OCI-LY7 (cell line): ENCODE results near the gene TMEM219. TPM values are rescaled to one million over a fixed set of nuclear protein-coding genes. Genes with fewer than 3 reads are reported as not detected.

Source experiments
- BruUV-seq: library from RNA; stranded (reverse); fragments of 400-500 nt; replicated peaks from 2 replicates; lab custom pipeline; 2021; lab: Mats Ljungman, UMichigan
- CTCF ChIA-PET: fragments of 300-600 bp; sonication (Branson Sonifier 250); formaldehyde crosslinking; loops from one replicate; lab custom pipeline; 2022; ENCODE audit warnings: antibody characterized with exemption; ENCODE audit not compliant: unreplicated experiment; lab: Charles Lee
- POLR2A ChIA-PET: fragments of 300-600 bp; sonication (Branson Sonifier 250); formaldehyde crosslinking; loops from one replicate; lab custom pipeline; 2022; ENCODE audit warnings: antibody characterized with exemption; lab: Charles Lee
- DNase-seq: peaks from one replicate; pipeline ENCODE4 v3.0.0-alpha.2; 2015; ENCODE audit warnings: low spot score
- H2AFZ ChIP-seq: fragments of 200-600 bp; sonication (generic), shearing (Covaris generic); 2 replicates; pipeline ENCODE4 v1.6.1; 2014; ENCODE audit warnings: mild to moderate bottlenecking, antibody characterized with exemption, low read length, moderate library complexity
- H3K27ac ChIP-seq: fragments of 200-600 bp; sonication (generic); 2 replicates; pipeline ENCODE4 v1.5.1; 2014; ENCODE audit warnings: mixed run types, low read depth, mild to moderate bottlenecking, moderate library complexity, low read length, inconsistent platforms; ENCODE audit not compliant: poor library complexity, severe bottlenecking
- H3K36me3 ChIP-seq: fragments of 200-600 bp; sonication (generic); 2 replicates; pipeline ENCODE4 v1.6.1; 2014; ENCODE audit warnings: mild to moderate bottlenecking, antibody characterized with exemption, low read length, moderate library complexity, mixed read lengths; ENCODE audit not compliant: insufficient read depth
- H3K4me1 ChIP-seq: fragments of 200-600 bp; sonication (generic); 2 replicates; pipeline ENCODE4 v1.5.1; 2014; ENCODE audit warnings: mild to moderate bottlenecking, low read length; ENCODE audit not compliant: insufficient read depth, poor library complexity, severe bottlenecking
- H3K4me2 ChIP-seq: fragments of 200-600 bp; sonication (generic); 2 replicates; pipeline ENCODE4 v1.6.1; 2014; ENCODE audit warnings: mild to moderate bottlenecking, low read length
- H3K4me3 ChIP-seq: fragments of 200-600 bp; sonication (generic); 2 replicates; pipeline ENCODE4 v1.5.1; 2014; ENCODE audit warnings: mild to moderate bottlenecking, low read depth, low read length; ENCODE audit not compliant: poor library complexity, severe bottlenecking
- H3K79me2 ChIP-seq: fragments of 200-600 bp; sonication (generic); 2 replicates; pipeline ENCODE4 v1.6.1; 2016; ENCODE audit warnings: low read depth, mild to moderate bottlenecking, low read length, moderate library complexity, mixed read lengths; ENCODE audit not compliant: insufficient read depth
- H3K9me2 ChIP-seq: fragments of 200-600 bp; sonication (generic); 2 replicates; pipeline ENCODE4 v1.6.1; 2016; ENCODE audit warnings: mild to moderate bottlenecking, low read length, mixed read lengths; ENCODE audit not compliant: insufficient read depth
- H3K9me3 ChIP-seq: fragments of 200-600 bp; sonication (generic); 2 replicates; pipeline ENCODE4 v1.6.1; 2014; ENCODE audit warnings: mild to moderate bottlenecking, mixed run types, low read length, mixed read lengths
- H4K20me1 ChIP-seq: fragments of 200-600 bp; sonication (generic); 2 replicates; pipeline ENCODE4 v1.6.1; 2014; ENCODE audit warnings: mild to moderate bottlenecking, antibody characterized with exemption, low read length, moderate library complexity, mixed read lengths; ENCODE audit not compliant: insufficient read depth
- EZH2phosphoT487 ChIP-seq: fragments of 200-600 bp; sonication (generic); IDR thresholded peaks from 2 replicates; pipeline ENCODE4 v1.6.1; 2018; ENCODE audit warnings: low read depth, borderline replicate concordance, mild to moderate bottlenecking, mixed run types, antibody characterized with exemption, low read length, moderate library complexity, mixed read lengths
- intact Hi-C: fragments of 100-400 bp; cut with micrococcal nuclease; formaldehyde crosslinking; loops from one replicate; pipeline ENCODE4 v1.10.0; 2022; ENCODE audit not compliant: unreplicated experiment
- total RNA-seq, 2 experiments: library from RNA; depleted of rRNA in 1 of 2; stranded (reverse); fragments of >200 nt in 1 of 2; shearing (Covaris generic) in 1 of 2; gene quantifications; 2 replicates each; pipeline ENCODE4 v1.2.3, GENCODE V29; 2014 to 2022
- TF ChIP-seq, protein P1 (sequence below): fragments of 200-600 bp; sonication (generic); conservative IDR thresholded peaks from 2 replicates; pipeline ENCODE4 v1.5.1; 2014; ENCODE audit warnings: mild to moderate bottlenecking, antibody characterized with exemption, low read length, moderate library complexity, mixed read lengths

The TMEM219 gene
- total RNA-seq, 2 experiments from 2014 or later, result 82.9 to 94.1 TPM

DNA sequence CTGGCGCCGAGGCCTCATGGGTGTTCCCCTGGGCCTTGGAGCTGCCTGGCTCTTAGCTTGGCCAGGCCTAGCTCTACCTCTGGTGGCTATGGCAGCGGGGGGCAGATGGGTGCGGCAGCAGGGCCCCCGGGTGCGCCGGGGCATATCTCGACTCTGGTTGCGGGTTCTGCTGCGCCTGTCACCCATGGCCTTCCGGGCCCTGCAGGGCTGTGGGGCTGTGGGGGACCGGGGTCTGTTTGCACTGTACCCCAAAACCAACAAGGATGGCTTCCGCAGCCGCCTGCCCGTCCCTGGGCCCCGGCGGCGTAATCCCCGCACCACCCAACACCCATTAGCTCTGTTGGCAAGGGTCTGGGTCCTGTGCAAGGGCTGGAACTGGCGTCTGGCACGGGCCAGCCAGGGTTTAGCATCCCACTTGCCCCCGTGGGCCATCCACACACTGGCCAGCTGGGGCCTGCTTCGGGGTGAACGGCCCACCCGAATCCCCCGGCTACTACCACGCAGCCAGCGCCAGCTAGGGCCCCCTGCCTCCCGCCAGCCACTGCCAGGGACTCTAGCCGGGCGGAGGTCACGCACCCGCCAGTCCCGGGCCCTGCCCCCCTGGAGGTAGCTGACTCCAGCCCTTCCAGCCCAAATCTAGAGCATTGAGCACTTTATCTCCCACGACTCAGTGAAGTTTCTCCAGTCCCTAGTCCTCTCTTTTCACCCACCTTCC lies 25.6 kb downstream of the TMEM219 start:
- H3K36me3 ChIP-seq, result peaks cover 97% of the 10 kb centered on the region

DNA sequence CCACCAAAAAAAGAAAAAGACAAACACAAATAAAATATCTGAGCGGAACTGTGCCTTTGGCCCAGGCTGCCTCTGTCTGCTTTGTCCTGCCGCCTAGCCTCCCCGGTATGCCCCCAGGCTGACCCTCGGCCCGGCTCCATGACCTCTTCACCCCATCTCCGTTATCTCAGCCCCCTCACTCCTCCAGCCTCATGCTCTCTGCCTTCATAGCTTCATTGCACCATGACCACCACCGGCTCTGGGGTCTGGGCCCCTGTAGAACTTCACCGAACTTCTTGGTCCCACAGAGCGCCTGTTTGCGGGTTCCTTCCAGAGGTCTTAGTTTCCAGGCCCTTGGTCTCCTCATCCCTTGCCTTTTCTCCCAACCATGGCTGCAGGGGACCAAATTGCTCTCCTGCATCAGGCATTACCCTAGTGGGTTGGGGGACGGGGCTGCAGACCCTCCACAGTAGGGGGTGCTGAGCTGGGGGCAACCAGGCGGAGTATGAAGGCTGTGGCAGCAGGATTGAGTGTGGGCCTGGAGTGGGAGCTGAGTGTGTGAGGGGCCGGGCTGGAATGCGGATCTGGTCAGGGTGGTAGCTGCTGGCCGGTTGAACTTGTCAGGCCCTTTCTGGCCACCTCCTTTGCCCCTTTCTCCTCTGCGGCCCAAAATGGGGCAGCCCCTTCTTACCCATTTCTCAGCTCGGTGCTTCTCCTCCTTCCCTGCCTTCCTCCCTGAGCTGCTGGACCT lies 26.6 kb downstream of the TMEM219 start:
- POLR2A ChIA-PET, result no interaction called here
- no peak for TF ChIP-seq EZH2phosphoT487
- TF ChIP-seq, protein P1, sequence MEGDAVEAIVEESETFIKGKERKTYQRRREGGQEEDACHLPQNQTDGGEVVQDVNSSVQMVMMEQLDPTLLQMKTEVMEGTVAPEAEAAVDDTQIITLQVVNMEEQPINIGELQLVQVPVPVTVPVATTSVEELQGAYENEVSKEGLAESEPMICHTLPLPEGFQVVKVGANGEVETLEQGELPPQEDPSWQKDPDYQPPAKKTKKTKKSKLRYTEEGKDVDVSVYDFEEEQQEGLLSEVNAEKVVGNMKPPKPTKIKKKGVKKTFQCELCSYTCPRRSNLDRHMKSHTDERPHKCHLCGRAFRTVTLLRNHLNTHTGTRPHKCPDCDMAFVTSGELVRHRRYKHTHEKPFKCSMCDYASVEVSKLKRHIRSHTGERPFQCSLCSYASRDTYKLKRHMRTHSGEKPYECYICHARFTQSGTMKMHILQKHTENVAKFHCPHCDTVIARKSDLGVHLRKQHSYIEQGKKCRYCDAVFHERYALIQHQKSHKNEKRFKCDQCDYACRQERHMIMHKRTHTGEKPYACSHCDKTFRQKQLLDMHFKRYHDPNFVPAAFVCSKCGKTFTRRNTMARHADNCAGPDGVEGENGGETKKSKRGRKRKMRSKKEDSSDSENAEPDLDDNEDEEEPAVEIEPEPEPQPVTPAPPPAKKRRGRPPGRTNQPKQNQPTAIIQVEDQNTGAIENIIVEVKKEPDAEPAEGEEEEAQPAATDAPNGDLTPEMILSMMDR, result no peak
- H3K79me2 ChIP-seq, result no peaks in the 10 kb centered on the region
- intact Hi-C loops, result no loop called here
- no peaks in the 10 kb centered on the region for H4K20me1 ChIP-seq
- no peak overlapping the region for H3K4me3 ChIP-seq
- no peak overlapping the region for H3K4me2 ChIP-seq
- no peak overlapping the region for H2AFZ ChIP-seq
- peaks cover 97% of the 10 kb centered on the region for H3K36me3 ChIP-seq
- no peak for DNase-seq
- BruUV-seq, result no TSS peak
- H3K4me1 ChIP-seq, result no peaks in the 10 kb centered on the region
- H3K9me3 ChIP-seq, result no peaks in the 10 kb centered on the region
- CTCF ChIA-PET, result no interaction called here
- no peak overlapping the region for H3K27ac ChIP-seq
- no peaks in the 10 kb centered on the region for H3K9me2 ChIP-seq

More for the DNA sequence above, 25.6 kb downstream of the TMEM219 start:
- no peaks in the 10 kb centered on the region for H3K9me3 ChIP-seq
- H3K27ac ChIP-seq, result no peak overlapping the region
- no peaks in the 10 kb centered on the region for H4K20me1 ChIP-seq
- intact Hi-C loops, result no loop called here
- no peak for TF ChIP-seq EZH2phosphoT487
- H3K4me3 ChIP-seq, result no peak overlapping the region
- ChIA-PET POLR2A (no interaction called here), CTCF (no interaction called here)
- no peak for DNase-seq
- no peaks in the 10 kb centered on the region for H3K79me2 ChIP-seq
- H3K4me2 ChIP-seq, result no peak overlapping the region
- H2AFZ ChIP-seq, result no peak overlapping the region
- no TSS peak for BruUV-seq
- no peaks in the 10 kb centered on the region for H3K4me1 ChIP-seq
- no peaks in the 10 kb centered on the region for H3K9me2 ChIP-seq

DNA sequence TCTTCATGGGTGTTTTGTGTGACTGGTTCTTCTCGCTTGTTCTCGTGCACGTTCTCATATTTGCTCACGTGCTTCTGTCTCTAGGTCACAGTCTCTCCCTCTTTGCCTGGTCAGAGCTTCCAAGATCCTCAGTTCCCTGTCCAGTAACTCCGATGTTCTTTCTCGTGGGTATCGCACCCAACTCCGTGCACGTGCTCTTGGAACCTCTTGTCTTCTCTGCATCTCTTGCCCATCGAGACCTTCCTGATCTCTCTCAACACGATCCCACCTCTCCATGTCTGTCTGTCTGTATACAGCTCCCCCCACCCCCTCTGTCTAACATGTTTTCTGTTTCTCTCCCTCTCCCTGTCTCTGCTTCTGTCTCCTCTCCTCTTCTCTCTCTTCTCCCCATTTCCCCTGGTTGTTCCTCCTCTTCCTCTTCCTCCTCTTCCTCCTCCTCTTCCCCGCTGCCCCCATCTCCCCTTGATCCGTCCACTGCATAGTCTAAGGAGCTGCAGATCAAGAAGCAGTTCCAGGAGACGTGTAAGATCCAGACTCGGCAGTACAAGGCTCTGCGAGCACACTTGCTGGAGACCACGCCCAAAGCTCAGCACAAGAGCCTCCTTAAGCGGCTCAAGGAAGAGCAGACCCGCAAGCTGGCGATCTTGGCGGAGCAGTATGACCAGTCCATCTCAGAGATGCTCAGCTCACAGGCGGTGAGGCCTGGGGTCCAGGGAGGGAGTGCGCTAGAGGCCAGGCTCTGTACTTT lies 27.4 kb downstream of the TMEM219 start:
- CTCF ChIA-PET, result no interaction called here
- Histone ChIP-seq H4K20me1 (no peaks in the 10 kb centered on the region), H3K36me3 (peaks cover 97% of the 10 kb centered on the region), H3K4me1 (peaks cover 7% of the 10 kb centered on the region), H3K27ac (no peak overlapping the region), H3K4me3 (no peak overlapping the region), H3K9me3 (no peaks in the 10 kb centered on the region), H3K79me2 (no peaks in the 10 kb centered on the region), H3K4me2 (no peak overlapping the region), H3K9me2 (no peaks in the 10 kb centered on the region), H2AFZ (no peak overlapping the region)
- POLR2A ChIA-PET, result no interaction called here
- BruUV-seq, result no TSS peak
- TF ChIP-seq, protein P1, result no peak
- TF ChIP-seq EZH2phosphoT487, result no peak
- intact Hi-C loops, result no loop called here
- DNase-seq, result no peak
